ENCODE data around the gene CACTIN. TPM values are rescaled to one million over a fixed set of nuclear protein-coding genes. Genes with fewer than 3 reads are reported as not detected.

Gene CACTIN
- polyA plus RNA-seq, 1 of the 3 experiments (the other 2 are of a cell fraction) = 36.4 TPM

DNA sequence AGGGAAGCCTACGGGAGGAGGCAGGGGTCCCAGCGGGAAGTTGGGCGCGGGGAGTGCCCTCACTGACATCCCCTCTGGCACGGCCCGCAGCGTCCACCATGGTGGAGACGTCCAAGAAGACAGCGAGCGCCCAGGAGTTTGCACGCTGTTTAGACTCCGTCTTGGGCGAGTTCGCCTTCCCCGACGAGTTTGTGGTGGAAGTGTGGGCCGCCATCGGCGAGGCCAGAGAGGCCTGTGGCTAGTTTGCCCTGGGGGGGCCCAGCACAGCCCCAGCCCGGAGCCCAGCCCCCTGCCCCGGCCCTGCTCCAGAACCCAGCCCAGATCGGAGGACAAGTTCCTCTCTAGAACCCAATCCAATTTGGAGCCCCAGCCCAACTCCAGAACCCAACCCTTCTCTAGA is 36.6 kb downstream of the CACTIN start:
- POLR2A ChIA-PET = no interaction called here
- 86% methylated on average over 13 of the region's 22 CpGs for WGBS (ENCODE audit: low lambda C conversion rate)
- DNase-seq = no peak

More for the DNA sequence above, 36.6 kb downstream of the CACTIN start:
- H3K4me1 ChIP-seq (ENCODE audit: control insufficient read depth in 1 of 2, insufficient read depth in 2 of 2, low read depth in 1 of 2, low read length in 1 of 2) = peaks cover 0 to 7% of the 10 kb centered on the region in 2 experiments; a peak in 1 of 4 replicates
- no peak overlapping the region for H3K27ac ChIP-seq (ENCODE audit: low read depth in 2 of 2, low read length in 1 of 2)
- CTCF ChIA-PET = interaction anchor here (0.6 to 1.1 kb wide), 3 partner anchors 64 to 285 kb away, joined by 3 to 4 read pairs (median 4); no protein-coding TSS in a partner anchor
- H3K9me2 ChIP-seq = no peaks in the 10 kb centered on the region
- H3K4me2 ChIP-seq = no peak overlapping the region
- no peak overlapping the region for H3K4me3 ChIP-seq (ENCODE audit: low read depth in 2 of 2, low read length in 1 of 2)
- H3K79me2 ChIP-seq (ENCODE audit: insufficient read depth) = no peaks in the 10 kb centered on the region
- no peaks in the 10 kb centered on the region for H4K20me1 ChIP-seq (ENCODE audit: insufficient read depth)
- TF ChIP-seq RXRA (IDR thresholded peaks at IDR 0.05; ENCODE audit: borderline replicate concordance, low read depth) (no peak), ZBTB33 (IDR thresholded peaks at IDR 0.05; ENCODE audit: borderline replicate concordance, low read depth) (no peak), CTCF (IDR thresholded peaks at IDR 0.05) (no peak), NFIC (IDR thresholded peaks at IDR 0.05; ENCODE audit: borderline replicate concordance) (no peak), RFX5 (IDR thresholded peaks at IDR 0.05; ENCODE audit: low read length) (no peak), REST (IDR thresholded peaks at IDR 0.05; ENCODE audit: low read depth, low read length) (no peak), CHD2 (IDR thresholded peaks at IDR 0.05; ENCODE audit: low read length, partially characterized antibody) (no peak), FOXJ3 (CRISPR knock-in tag; IDR thresholded peaks at IDR 0.05) (no peak), SMC3 (IDR thresholded peaks at IDR 0.05; ENCODE audit: low read depth, low read length) (no peak), SIN3A (IDR thresholded peaks at IDR 0.05; ENCODE audit: borderline replicate concordance, low read depth, low read length) (no peak), GATA2 (CRISPR knock-in tag; IDR thresholded peaks at IDR 0.05) (no peak), TCF12 (IDR thresholded peaks at IDR 0.05) (no peak), MEF2A (IDR thresholded peaks at IDR 0.05; ENCODE audit: borderline replicate concordance, low read depth) (no peak), JUND (IDR thresholded peaks at IDR 0.05) (no peak), RCOR1 (IDR thresholded peaks at IDR 0.05; ENCODE audit: low read length) (no peak), GABPA (IDR thresholded peaks at IDR 0.05; ENCODE audit: low read depth) (no peak), RAD21 (IDR thresholded peaks at IDR 0.05; ENCODE audit: low read length) (no peak)
- TF ChIP-seq, protein P1, sequence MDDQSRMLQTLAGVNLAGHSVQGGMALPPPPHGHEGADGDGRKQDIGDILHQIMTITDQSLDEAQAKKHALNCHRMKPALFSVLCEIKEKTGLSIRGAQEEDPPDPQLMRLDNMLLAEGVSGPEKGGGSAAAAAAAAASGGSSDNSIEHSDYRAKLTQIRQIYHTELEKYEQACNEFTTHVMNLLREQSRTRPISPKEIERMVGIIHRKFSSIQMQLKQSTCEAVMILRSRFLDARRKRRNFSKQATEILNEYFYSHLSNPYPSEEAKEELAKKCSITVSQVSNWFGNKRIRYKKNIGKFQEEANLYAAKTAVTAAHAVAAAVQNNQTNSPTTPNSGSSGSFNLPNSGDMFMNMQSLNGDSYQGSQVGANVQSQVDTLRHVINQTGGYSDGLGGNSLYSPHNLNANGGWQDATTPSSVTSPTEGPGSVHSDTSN (IDR thresholded peaks at IDR 0.05) = no peak
- no peak overlapping the region for H3K9ac ChIP-seq
- no peaks in the 10 kb centered on the region for H3K36me3 ChIP-seq (replicated peaks in 1 of 2; ENCODE audit: control insufficient read depth in 1 of 2, insufficient read depth in 2 of 2, low read length in 1 of 2)
- no peak overlapping the region for H2AFZ ChIP-seq (ENCODE audit: low read depth)
- H3K27me3 ChIP-seq (ENCODE audit: insufficient read depth) = no peaks in the 10 kb centered on the region
- H3K9me3 ChIP-seq = no peaks in the 10 kb centered on the region
- H3F3A ChIP-seq (replicated peaks; ENCODE audit: insufficient read depth) = peaks cover 13% of the 10 kb centered on the region
